Progenitor cell of endocrine pancreas (in vitro differentiated cells): Measurements from ENCODE around the gene CENPP. TPM values are rescaled to one million over a fixed set of nuclear protein-coding genes. Genes with fewer than 3 reads are reported as not detected.
A peak's percentile ranks its signal among the peaks of the same experiment; 100 is the strongest.

ENCODE experiments used
- DNase-seq: peaks from one replicate; pipeline ENCODE4 v3.0.0; 2021; ENCODE audit warnings: low spot score; ENCODE audit not compliant: unreplicated experiment
- H3K27ac Mint-ChIP-seq: 2 replicates; pipeline ENCODE4 v1.8.0; 2021; ENCODE audit warnings: mild to moderate bottlenecking, moderate library complexity, mixed read lengths
- H3K27me3 Mint-ChIP-seq: 2 replicates; pipeline ENCODE4 v1.8.0; 2021; ENCODE audit warnings: mixed read lengths
- H3K36me3 Mint-ChIP-seq: 2 replicates; pipeline ENCODE4 v1.8.0; 2022; ENCODE audit warnings: mixed read lengths; ENCODE audit not compliant: insufficient read depth
- H3K4me1 Mint-ChIP-seq: 2 replicates; pipeline ENCODE4 v1.8.0; 2021; ENCODE audit warnings: low read depth, mixed read lengths
- H3K4me3 Mint-ChIP-seq: 2 replicates; pipeline ENCODE4 v1.8.0; 2021; ENCODE audit warnings: low read depth, mild to moderate bottlenecking, moderate library complexity, mixed read lengths
- H3K9me3 Mint-ChIP-seq: 2 replicates; pipeline ENCODE4 v1.8.0; 2021; ENCODE audit warnings: low read depth, mixed read lengths
- CTCF ChIP-seq: fragments of 200-600 bp; sonication (generic); IDR thresholded peaks from one replicate; pipeline ENCODE4 v1.5.0; 2021; ENCODE audit warnings: antibody characterized with exemption, mild to moderate bottlenecking; ENCODE audit not compliant: unreplicated experiment
- total RNA-seq: library from RNA; stranded (reverse); gene quantifications from 2 replicates; pipeline ENCODE4 v1.2.1, GENCODE V29; 2021

CENPP gene
- total RNA-seq, 1 donor from 2014 or later, result 5.0 TPM

GRCh38 chr9:92432350-92432749 is 106.6 kb downstream of the CENPP start:
- Mint-ChIP-seq H3K27me3 (no peaks in the 10 kb centered on the region), H3K9me3 (no peaks in the 10 kb centered on the region), H3K27ac (no peak overlapping the region), H3K36me3 (no peaks in the 10 kb centered on the region), H3K4me3 (no peak overlapping the region), H3K4me1 (peaks cover 8% of the 10 kb centered on the region)
- TF ChIP-seq CTCF, result no peak
- DNase-seq, result no peak

- H3K4me3 Mint-ChIP-seq, result no peak overlapping the region
- no peak for TF ChIP-seq CTCF
- no peak overlapping the region for H3K27ac Mint-ChIP-seq
- H3K27me3 Mint-ChIP-seq, result no peaks in the 10 kb centered on the region
- DNase-seq, result no peak
- no peaks in the 10 kb centered on the region for H3K9me3 Mint-ChIP-seq
- H3K36me3 Mint-ChIP-seq, result no peaks in the 10 kb centered on the region
- H3K4me1 Mint-ChIP-seq, result peaks cover 8% of the 10 kb centered on the region
Measured at GRCh38 chr9:92432972-92433548, 107.3 kb downstream of the CENPP start.

- H3K27me3 Mint-ChIP-seq, result no peaks in the 10 kb centered on the region
- peaks cover 9% of the 10 kb centered on the region for H3K4me1 Mint-ChIP-seq
- no peaks in the 10 kb centered on the region for H3K9me3 Mint-ChIP-seq
Measured at GRCh38 chr9:92435263-92435662, 109.5 kb downstream of the CENPP start.

GRCh38 chr9:92438900-92439526 is 113.3 kb downstream of the CENPP start:
- peak; percentile 38 for TF ChIP-seq CTCF
- H3K36me3 Mint-ChIP-seq, result no peaks in the 10 kb centered on the region
- H3K27me3 Mint-ChIP-seq, result no peaks in the 10 kb centered on the region
- no peak overlapping the region for H3K27ac Mint-ChIP-seq
- DNase-seq, result no peak
- peaks cover 9% of the 10 kb centered on the region for H3K4me1 Mint-ChIP-seq
- no peaks in the 10 kb centered on the region for H3K9me3 Mint-ChIP-seq
- H3K4me3 Mint-ChIP-seq, result no peak overlapping the region

More at GRCh38 chr9:92435263-92435662, 109.5 kb downstream of the CENPP start:
- DNase-seq, result no peak
- H3K36me3 Mint-ChIP-seq, result no peaks in the 10 kb centered on the region
- H3K4me3 Mint-ChIP-seq, result no peak overlapping the region
- TF ChIP-seq CTCF, result no peak
- no peak overlapping the region for H3K27ac Mint-ChIP-seq

GRCh38 chr9:92439921-92440750 is 114.4 kb downstream of the CENPP start:
- H3K36me3 Mint-ChIP-seq, result no peaks in the 10 kb centered on the region
- peaks cover 9% of the 10 kb centered on the region for H3K4me1 Mint-ChIP-seq
- no peak overlapping the region for H3K4me3 Mint-ChIP-seq
- no peaks in the 10 kb centered on the region for H3K27me3 Mint-ChIP-seq
- no peak for DNase-seq
- H3K9me3 Mint-ChIP-seq, result no peaks in the 10 kb centered on the region
- H3K27ac Mint-ChIP-seq, result no peak overlapping the region
- no peak for TF ChIP-seq CTCF
